DMS114 treated with DMSO at 0.1 percent for 48 hours (cell line): ENCODE measurements around the gene IFI27.
"Not testable (repeated sequence)": the region's sequence is repeated elsewhere in the genome, so short reads cannot be mapped to it uniquely, and the experiment has no call there.

Source experiments
- DNase-seq: peaks from one replicate; lab custom pipeline; 2025; ENCODE audit not compliant: unreplicated experiment; lab: John Stamatoyannopoulos, UW

IFI27 gene

GRCh38 chr14:94145902-94146527 is 35.5 kb downstream of the IFI27 start:
- no peak for DNase-seq

- no peak for DNase-seq
Measured at GRCh38 chr14:94152676-94153075, 42.1 kb downstream of the IFI27 start.

- no peak for DNase-seq
Measured at GRCh38 chr14:94153750-94154342, 43.3 kb downstream of the IFI27 start.

GRCh38 chr14:94156143-94156542 is 45.6 kb downstream of the IFI27 start:
- not testable (repeated sequence) for DNase-seq

GRCh38 chr14:94157197-94157596 is 46.7 kb downstream of the IFI27 start:
- DNase-seq = no peak

GRCh38 chr14:94158239-94158883 is 47.8 kb downstream of the IFI27 start:
- no peak for DNase-seq

- no peak for DNase-seq
Measured at GRCh38 chr14:94161058-94161457, 50.5 kb downstream of the IFI27 start.

GRCh38 chr14:94161981-94162380 is 51.4 kb downstream of the IFI27 start:
- DNase-seq = no peak

GRCh38 chr14:94162466-94162865 is 51.9 kb downstream of the IFI27 start:
- no peak for DNase-seq

GRCh38 chr14:94163796-94164195 is 53.3 kb downstream of the IFI27 start:
- no peak for DNase-seq

- DNase-seq = no peak
Measured at GRCh38 chr14:94164685-94165431, 54.3 kb downstream of the IFI27 start.

GRCh38 chr14:94165744-94166143 is 55.2 kb downstream of the IFI27 start:
- DNase-seq = no peak
